ENCODE measurements around the gene PAH. TPM values are rescaled to one million over a fixed set of nuclear protein-coding genes. Genes with fewer than 3 reads are reported as not detected.

Gene PAH
- 1.2 TPM for polyA plus RNA-seq (2013, experiment 1 of 2)
- polyA plus RNA-seq (2013, experiment 2 of 2), result 1.5 TPM

GRCh38 chr12:102917026-102917787, at the start of gene PAH:
PAH (minus strand) TSS chr12:102917244; CDS start chr12:102917130, 114 bp downstream.
- 17% methylated on average over 30 of the region's 30 CpGs for WGBS
- peak within 1 kb of the TSS; percentile 53 for H3K4me3 ChIP-seq (ENCODE audit: low read length)
- H3K4me1 ChIP-seq (ENCODE audit: insufficient read depth, low read length), result peaks cover 11% of the 10 kb centered on the region
- H3K9me3 ChIP-seq (ENCODE audit: insufficient read depth, low read depth, low read length), result no peaks in the 10 kb centered on the region
- peak within 1 kb of the TSS; percentile 53; the same call in 1 of the 2 replicates for H3K27ac ChIP-seq (ENCODE audit: low read depth, low read length)
- H3K9ac ChIP-seq (ENCODE audit: low read depth, low read length), result peak within 1 kb of the TSS; percentile 13; the same call in 1 of the 2 replicates
- peaks cover 8% of the 10 kb centered on the region; the same call in 1 of the 2 replicates for H3K27me3 ChIP-seq (ENCODE audit: insufficient read depth, low read length)
- no peaks in the 10 kb centered on the region for H3K36me3 ChIP-seq (ENCODE audit: insufficient read depth, low read length)

GRCh38 chr12:102966200-102966863, 49.3 kb upstream of the PAH start:
- 23% methylated on average over 12 of the region's 12 CpGs for WGBS

GRCh38 chr12:102965281-102966155, 48.5 kb upstream of the PAH start:
- H3K9ac ChIP-seq (ENCODE audit: low read depth, low read length), result no peak overlapping the region
- no peaks in the 10 kb centered on the region for H3K36me3 ChIP-seq (ENCODE audit: insufficient read depth, low read length)
- no peak overlapping the region for H3K27ac ChIP-seq (ENCODE audit: low read depth, low read length)
- peaks cover 32% of the 10 kb centered on the region for H3K4me1 ChIP-seq (ENCODE audit: insufficient read depth, low read length)
- H3K9me3 ChIP-seq (ENCODE audit: insufficient read depth, low read depth, low read length), result peaks cover 12% of the 10 kb centered on the region
- H3K27me3 ChIP-seq (ENCODE audit: insufficient read depth, low read length), result peaks cover 100% of the 10 kb centered on the region
- 2% methylated on average over 38 of the region's 38 CpGs for WGBS
- peak overlapping the region; percentile 38 for H3K4me3 ChIP-seq (ENCODE audit: low read length)

More at GRCh38 chr12:102966200-102966863, 49.3 kb upstream of the PAH start:
- Histone ChIP-seq H3K27ac (ENCODE audit: low read depth, low read length) (no peak overlapping the region), H3K9ac (ENCODE audit: low read depth, low read length) (no peak overlapping the region), H3K36me3 (ENCODE audit: insufficient read depth, low read length) (no peaks in the 10 kb centered on the region), H3K27me3 (ENCODE audit: insufficient read depth, low read length) (peaks cover 100% of the 10 kb centered on the region), H3K4me1 (ENCODE audit: insufficient read depth, low read length) (peaks cover 34% of the 10 kb centered on the region), H3K4me3 (ENCODE audit: low read length) (no peak overlapping the region), H3K9me3 (ENCODE audit: insufficient read depth, low read depth, low read length) (peaks cover 12% of the 10 kb centered on the region)

- no peaks in the 10 kb centered on the region for H3K36me3 ChIP-seq (ENCODE audit: insufficient read depth, low read length)
- WGBS, result under 1% methylated on average over 21 of the region's 21 CpGs
- peaks cover 30% of the 10 kb centered on the region for H3K4me1 ChIP-seq (ENCODE audit: insufficient read depth, low read length)
- H3K9ac ChIP-seq (ENCODE audit: low read depth, low read length), result no peak overlapping the region
- peaks cover 100% of the 10 kb centered on the region for H3K27me3 ChIP-seq (ENCODE audit: insufficient read depth, low read length)
- H3K4me3 ChIP-seq (ENCODE audit: low read length), result peak overlapping the region; percentile 38
- H3K9me3 ChIP-seq (ENCODE audit: insufficient read depth, low read depth, low read length), result peaks cover 12% of the 10 kb centered on the region
- no peak overlapping the region for H3K27ac ChIP-seq (ENCODE audit: low read depth, low read length)
Observed at GRCh38 chr12:102964872-102965271, 47.8 kb upstream of the PAH start.

- Histone ChIP-seq H3K27me3 (ENCODE audit: insufficient read depth, low read length) (peaks cover 100% of the 10 kb centered on the region), H3K9me3 (ENCODE audit: insufficient read depth, low read depth, low read length) (peaks cover 12% of the 10 kb centered on the region), H3K36me3 (ENCODE audit: insufficient read depth, low read length) (no peaks in the 10 kb centered on the region), H3K4me1 (ENCODE audit: insufficient read depth, low read length) (peaks cover 32% of the 10 kb centered on the region), H3K9ac (ENCODE audit: low read depth, low read length) (no peak overlapping the region), H3K4me3 (ENCODE audit: low read length) (no peak overlapping the region), H3K27ac (ENCODE audit: low read depth, low read length) (no peak overlapping the region)
- WGBS, result 77% methylated on average over 3 of the region's 4 CpGs
Observed at GRCh38 chr12:102963796-102964195, 46.8 kb upstream of the PAH start.

- H3K27me3 ChIP-seq (ENCODE audit: insufficient read depth, low read length), result peaks cover 100% of the 10 kb centered on the region
Observed at GRCh38 chr12:102962986-102963385, 45.9 kb upstream of the PAH start.

GRCh38 chr12:102962532-102962931, 45.5 kb upstream of the PAH start:
- Histone ChIP-seq H3K36me3 (ENCODE audit: insufficient read depth, low read length) (no peaks in the 10 kb centered on the region), H3K4me3 (ENCODE audit: low read length) (no peak overlapping the region), H3K4me1 (ENCODE audit: insufficient read depth, low read length) (peaks cover 33% of the 10 kb centered on the region), H3K27me3 (ENCODE audit: insufficient read depth, low read length) (peaks cover 100% of the 10 kb centered on the region), H3K27ac (ENCODE audit: low read depth, low read length) (no peak overlapping the region), H3K9me3 (ENCODE audit: insufficient read depth, low read depth, low read length) (peaks cover 12% of the 10 kb centered on the region), H3K9ac (ENCODE audit: low read depth, low read length) (no peak overlapping the region)
- 3% methylated on average over 10 of the region's 11 CpGs for WGBS

More at GRCh38 chr12:102962986-102963385, 45.9 kb upstream of the PAH start:
- Histone ChIP-seq H3K4me1 (ENCODE audit: insufficient read depth, low read length) (peaks cover 33% of the 10 kb centered on the region), H3K36me3 (ENCODE audit: insufficient read depth, low read length) (no peaks in the 10 kb centered on the region), H3K4me3 (ENCODE audit: low read length) (no peak overlapping the region), H3K9ac (ENCODE audit: low read depth, low read length) (no peak overlapping the region), H3K9me3 (ENCODE audit: insufficient read depth, low read depth, low read length) (peaks cover 12% of the 10 kb centered on the region), H3K27ac (ENCODE audit: low read depth, low read length) (no peak overlapping the region)
- 0% methylated on average over 2 of the region's 3 CpGs for WGBS

GRCh38 chr12:102961466-102961855, 44.4 kb upstream of the PAH start:
- H3K4me3 ChIP-seq (ENCODE audit: low read length), result peak overlapping the region; percentile 28; the same call in 1 of the 2 replicates
- WGBS, result 4% methylated on average over 6 of the region's 8 CpGs
- no peaks in the 10 kb centered on the region for H3K36me3 ChIP-seq (ENCODE audit: insufficient read depth, low read length)
- H3K4me1 ChIP-seq (ENCODE audit: insufficient read depth, low read length), result peaks cover 33% of the 10 kb centered on the region
- H3K9me3 ChIP-seq (ENCODE audit: insufficient read depth, low read depth, low read length), result peaks cover 12% of the 10 kb centered on the region
- H3K27ac ChIP-seq (ENCODE audit: low read depth, low read length), result no peak overlapping the region
- H3K27me3 ChIP-seq (ENCODE audit: insufficient read depth, low read length), result peaks cover 100% of the 10 kb centered on the region
- H3K9ac ChIP-seq (ENCODE audit: low read depth, low read length), result no peak overlapping the region

GRCh38 chr12:102960766-102961465, 43.9 kb upstream of the PAH start:
- H3K4me3 ChIP-seq (ENCODE audit: low read length), result peak overlapping the region; percentile 28; the same call in 1 of the 2 replicates
- H3K9ac ChIP-seq (ENCODE audit: low read depth, low read length), result no peak overlapping the region
- 2% methylated on average over 19 of the region's 19 CpGs for WGBS
- peaks cover 100% of the 10 kb centered on the region for H3K27me3 ChIP-seq (ENCODE audit: insufficient read depth, low read length)
- H3K27ac ChIP-seq (ENCODE audit: low read depth, low read length), result no peak overlapping the region
- H3K36me3 ChIP-seq (ENCODE audit: insufficient read depth, low read length), result no peaks in the 10 kb centered on the region
- H3K4me1 ChIP-seq (ENCODE audit: insufficient read depth, low read length), result peaks cover 32% of the 10 kb centered on the region
- peaks cover 12% of the 10 kb centered on the region for H3K9me3 ChIP-seq (ENCODE audit: insufficient read depth, low read depth, low read length)

GRCh38 chr12:102959391-102959790, 42.3 kb upstream of the PAH start:
- Histone ChIP-seq H3K36me3 (ENCODE audit: insufficient read depth, low read length) (no peaks in the 10 kb centered on the region), H3K9ac (ENCODE audit: low read depth, low read length) (no peak overlapping the region), H3K27me3 (ENCODE audit: insufficient read depth, low read length) (peaks cover 100% of the 10 kb centered on the region), H3K4me3 (ENCODE audit: low read length) (no peak overlapping the region), H3K27ac (ENCODE audit: low read depth, low read length) (no peak overlapping the region), H3K9me3 (ENCODE audit: insufficient read depth, low read depth, low read length) (peaks cover 12% of the 10 kb centered on the region), H3K4me1 (ENCODE audit: insufficient read depth, low read length) (peaks cover 26% of the 10 kb centered on the region)
- 5% methylated on average over 13 of the region's 14 CpGs for WGBS

All from HUES64 (cell line).